Measurements from ENCODE around the gene ADGRA1. TPM values are rescaled to one million over a fixed set of nuclear protein-coding genes. Genes with fewer than 3 reads are reported as not detected.

ADGRA1 gene
- total and polyA plus RNA-seq, 2 of the 8 experiments (the other 6 are each of a cell fraction or from before 2014, with no cell fraction given): 0.17 to 0.21 TPM

DNA sequence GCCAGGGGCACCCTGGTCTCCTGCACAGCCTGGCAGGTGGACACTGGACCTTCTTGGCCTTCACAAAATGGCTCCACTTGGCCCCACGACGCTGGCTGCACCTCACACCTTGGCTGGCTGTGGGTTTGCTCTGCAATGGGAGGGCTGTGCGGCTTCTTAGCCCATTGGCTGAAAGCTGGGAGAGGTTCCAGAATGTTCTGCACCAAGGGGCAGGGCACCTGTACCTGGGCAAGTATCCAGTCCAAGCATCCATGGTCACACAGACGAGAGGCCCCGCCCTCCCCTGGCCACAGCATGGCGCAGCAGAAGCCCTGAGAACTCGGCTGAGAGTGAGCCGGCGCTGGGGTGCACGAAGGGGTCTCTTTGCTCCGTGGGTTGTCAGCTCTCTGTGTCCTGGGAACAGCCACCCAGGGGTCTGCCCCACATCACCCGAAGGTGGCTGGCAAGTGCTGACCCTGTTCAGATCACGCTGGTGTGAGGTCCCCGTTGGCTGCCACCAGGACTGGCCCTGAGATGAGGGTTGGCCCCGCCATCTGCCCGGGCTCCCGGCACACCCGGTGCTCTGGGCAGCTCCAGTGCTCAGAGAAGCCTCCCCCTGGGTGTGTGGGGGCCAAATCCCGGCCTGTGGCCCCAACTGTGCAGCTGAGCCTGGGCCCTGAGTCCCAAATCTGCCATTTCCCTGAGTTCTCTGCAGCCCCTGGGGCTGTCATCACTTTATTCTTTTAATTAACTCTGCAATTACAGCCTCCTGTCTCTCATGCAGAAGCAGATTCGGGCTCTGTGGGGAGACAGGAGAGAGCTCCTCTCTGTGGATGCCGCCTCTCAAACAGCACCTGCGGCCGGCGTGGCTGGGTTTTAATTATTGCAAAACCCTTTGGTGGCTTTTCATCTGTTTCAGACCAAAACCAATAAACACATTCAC, 19.4 kb upstream of the ADGRA1 start:
- Histone ChIP-seq H3K23me2 (ENCODE audit: low read depth, low read length) (peaks cover 11% of the 10 kb centered on the region; the same call in 1 of the 2 replicates), H3K36me3 (ENCODE audit: control insufficient read depth in 2 of 4, insufficient read depth in 4 of 4, low read length in 3 of 4) (no peaks in the 10 kb centered on the region), H2AFZ (ENCODE audit: low read length) (no peak overlapping the region), H2BK5ac (ENCODE audit: low read depth, low read length) (no peak overlapping the region), H3K4me2 (ENCODE audit: insufficient read depth in 1 of 2, low read depth in 2 of 2, low read length in 2 of 2) (no peak overlapping the region), H3K23ac (ENCODE audit: insufficient read length) (no peak overlapping the region), H3K27ac (ENCODE audit: low read depth, low read length) (no peak overlapping the region), H3K9ac (replicated peaks in 1 of 4; ENCODE audit: extremely low read depth in 1 of 4, low read depth in 3 of 4, low read length in 3 of 4) (no peak overlapping the region), H2BK120ac (replicated peaks; ENCODE audit: low read depth, low read length) (no peak overlapping the region), H4K5ac (ENCODE audit: insufficient read length, low read depth, low read length) (no peak overlapping the region), H3K56ac (replicated peaks; ENCODE audit: insufficient read length, low read depth, low read length) (no peak overlapping the region), H3K14ac (ENCODE audit: insufficient read length) (no peak overlapping the region), H3K4ac (replicated peaks; ENCODE audit: insufficient read length, low read depth, low read length) (no peak overlapping the region), H4K8ac (ENCODE audit: extremely low read depth, insufficient read depth, low read length) (peak overlapping the region; percentile 92), H3K4me1 (replicated peaks in 1 of 4; ENCODE audit: control insufficient read depth in 3 of 4, insufficient read depth in 4 of 4, low read length in 3 of 4) (peaks cover 0 to 6% (median 0%) of the 10 kb centered on the region in 4 experiments; a peak in 3 of 7 replicates), H3K27me3 (replicated peaks in 1 of 4; ENCODE audit: control insufficient read depth in 3 of 4, extremely low read depth in 1 of 4, insufficient read depth in 3 of 4, low read length in 3 of 4) (no peaks in the 10 kb centered on the region), H3K4me3 (ENCODE audit: extremely low read depth in 1 of 4, insufficient read depth in 2 of 4, low read depth in 3 of 4, low read length in 4 of 4) (no peak overlapping the region), H4K20me1 (replicated peaks in 1 of 2; ENCODE audit: control insufficient read depth in 1 of 2, insufficient read depth in 2 of 2, low read length in 2 of 2) (peaks cover 0 to 1% of the 10 kb centered on the region in 2 experiments), H2BK20ac (ENCODE audit: low read length) (no peak overlapping the region), H4K91ac (replicated peaks; ENCODE audit: insufficient read length, low read length) (no peak overlapping the region), H2BK15ac (ENCODE audit: low read length) (no peak overlapping the region), H3K9me3 (ENCODE audit: insufficient read depth in 2 of 2, low read depth in 1 of 2, low read length in 1 of 2) (no peaks in the 10 kb centered on the region; a peak in 1 of 4 replicates), H3K79me2 (ENCODE audit: control insufficient read depth in 1 of 2, insufficient read depth in 2 of 2, low read length in 2 of 2) (no peaks in the 10 kb centered on the region), H2BK12ac (ENCODE audit: low read depth, low read length) (no peak overlapping the region), H3K18ac (ENCODE audit: extremely low read depth, low read length) (no peak overlapping the region), H2AK5ac (ENCODE audit: low read depth, low read length) (no peak overlapping the region), H3K79me1 (ENCODE audit: low read depth, low read length) (no peaks in the 10 kb centered on the region)
- WGBS, 2 experiments (ENCODE audit: extremely low coverage in 1 of 2, insufficient coverage in 1 of 2, insufficient read length in 1 of 2, insufficient replicate concordance in 2 of 2, low coverage in 1 of 2, low lambda C conversion rate in 2 of 2, missing lambda C conversion rate in 1 of 2): 95% methylated on average over 15 of the region's 24 CpGs; no CpG with 5 or more reads in 1 of the 2 experiments
- TF ChIP-seq JUN (IDR thresholded peaks at IDR 0.05; ENCODE audit: low read depth, low read length): no peak
- no peak for TF ChIP-seq CREB1 (IDR thresholded peaks at IDR 0.05)
- TF ChIP-seq SP2 (IDR thresholded peaks at IDR 0.05; ENCODE audit: low read length): no peak
- TF ChIP-seq, protein P1, sequence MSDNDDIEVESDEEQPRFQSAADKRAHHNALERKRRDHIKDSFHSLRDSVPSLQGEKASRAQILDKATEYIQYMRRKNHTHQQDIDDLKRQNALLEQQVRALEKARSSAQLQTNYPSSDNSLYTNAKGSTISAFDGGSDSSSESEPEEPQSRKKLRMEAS (IDR thresholded peaks at IDR 0.05): no peak
- CTCF ChIA-PET (ENCODE audit: partially characterized antibody): interaction anchor here (0.6 kb wide), 1 partner anchor 170 kb away, joined by 3 read pairs; no protein-coding TSS in a partner anchor
- DNase-seq (ENCODE audit: low read depth in 1 of 2, low spot score in 2 of 2) (no peak), FAIRE-seq (no peak)
- POLR2A ChIA-PET (ENCODE audit: partially characterized antibody): no interaction called here
